Prostate gland (tissue), 2 donors: ENCODE measurements around the gene MED12L. TPM values are rescaled to one million over a fixed set of nuclear protein-coding genes. Genes with fewer than 3 reads are reported as not detected.

Experiments
- DNase-seq: peaks from one replicate; pipeline ENCODE4 v3.0.0-alpha.2; 2019; ENCODE audit warnings: low spot score
- H3K27ac ChIP-seq, 2 donors: fragments of 200-600 bp; sonication (generic); 2 replicates each; pipeline ENCODE4 v1.5.1; 2017 to 2019
- H3K27me3 ChIP-seq: fragments of 200-600 bp; sonication (generic); replicated peaks from 2 replicates; pipeline ENCODE4 v1.5.1; 2019; ENCODE audit not compliant: insufficient read depth
- H3K36me3 ChIP-seq, 2 donors: fragments of 200-600 bp; sonication (generic); 1 replicate in 1 of 2; 2 replicates in 1 of 2; pipeline versions ENCODE4 v1.5.1 to v1.8.1; 2017 to 2019
- H3K4me1 ChIP-seq: fragments of 200-600 bp; sonication (generic); replicated peaks from 2 replicates; pipeline ENCODE4 v1.5.1; 2019
- H3K4me3 ChIP-seq, 2 donors: fragments of 200-600 bp; sonication (generic); 2 replicates each; pipeline ENCODE4 v1.5.1; 2017 to 2019
- H3K9me3 ChIP-seq: fragments of 200-600 bp; sonication (generic); 2 replicates; pipeline ENCODE4 v1.5.1; 2017
- POLR2A ChIP-seq: fragments of 450-650 bp; IDR thresholded peaks from one replicate; pipeline ENCODE4 v1.6.1; 2016; ENCODE audit warnings: antibody characterized with exemption, mild to moderate bottlenecking
- POLR2AphosphoS5 ChIP-seq: sonication (generic); formaldehyde crosslinking; IDR thresholded peaks from one replicate; pipeline ENCODE4 v1.6.1; 2017; ENCODE audit warnings: antibody characterized with exemption
- WGBS: methylation state at CpG from one replicate; pipeline ENCODE4 v1.1.5; 2018; 5-methylcytosine and 5-hydroxymethylcytosine counted together
- intact Hi-C: fragments of 100-400 bp; cut with DNase I; formaldehyde crosslinking; loops from one replicate; pipeline ENCODE4 v1.14.2; 2022
- total RNA-seq, 2 donors: library from RNA; depleted of rRNA; stranded (reverse); fragments of >200 nt; gene quantifications; one replicate each; pipeline ENCODE4 v1.1.0, GENCODE V29; 2016
- TF ChIP-seq, protein P1 (sequence below), 4 experiments: fragments of 200-600 bp in 2 of 4; fragments of 450-650 bp in 2 of 4; sonication (generic) in 2 of 4; IDR thresholded peaks; 1 replicate in 3 of 4; 2 replicates in 1 of 4; pipeline ENCODE4 v1.5.1; 2016 to 2019; ENCODE audit warnings: antibody characterized with exemption in 4 of 4, mild to moderate bottlenecking in 2 of 4, moderate library complexity in 2 of 4

MED12L gene
- total RNA-seq, 2 donors from 2014 or later = 3.6 to 4.3 TPM

DNA sequence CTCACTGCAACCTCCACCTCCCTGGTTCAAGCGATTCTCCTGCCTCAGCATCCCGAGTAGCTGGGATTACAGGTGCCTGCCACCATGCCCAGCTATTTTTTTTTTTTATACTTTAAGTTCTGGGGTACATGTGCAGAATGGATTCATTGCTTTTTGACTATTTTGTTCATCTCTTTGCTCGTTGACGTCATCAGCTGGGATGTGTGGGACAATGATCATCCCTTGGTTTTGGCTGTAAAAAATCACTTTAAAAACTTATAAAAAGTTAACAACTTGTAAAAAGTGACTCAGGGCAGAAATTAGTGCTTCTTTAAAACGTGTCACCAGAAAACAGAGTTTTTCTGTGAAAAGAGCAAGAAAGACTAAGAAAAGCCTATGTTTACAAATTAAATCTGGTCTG is 337.6 kb downstream of the MED12L start:
- Histone ChIP-seq H3K27me3 (no peaks in the 10 kb centered on the region), H3K4me3 (no peak overlapping the region), H3K9me3 (no peaks in the 10 kb centered on the region), H3K4me1 (no peaks in the 10 kb centered on the region), H3K36me3 (no peaks in the 10 kb centered on the region), H3K27ac (no peak overlapping the region)
- TF ChIP-seq, protein P1, sequence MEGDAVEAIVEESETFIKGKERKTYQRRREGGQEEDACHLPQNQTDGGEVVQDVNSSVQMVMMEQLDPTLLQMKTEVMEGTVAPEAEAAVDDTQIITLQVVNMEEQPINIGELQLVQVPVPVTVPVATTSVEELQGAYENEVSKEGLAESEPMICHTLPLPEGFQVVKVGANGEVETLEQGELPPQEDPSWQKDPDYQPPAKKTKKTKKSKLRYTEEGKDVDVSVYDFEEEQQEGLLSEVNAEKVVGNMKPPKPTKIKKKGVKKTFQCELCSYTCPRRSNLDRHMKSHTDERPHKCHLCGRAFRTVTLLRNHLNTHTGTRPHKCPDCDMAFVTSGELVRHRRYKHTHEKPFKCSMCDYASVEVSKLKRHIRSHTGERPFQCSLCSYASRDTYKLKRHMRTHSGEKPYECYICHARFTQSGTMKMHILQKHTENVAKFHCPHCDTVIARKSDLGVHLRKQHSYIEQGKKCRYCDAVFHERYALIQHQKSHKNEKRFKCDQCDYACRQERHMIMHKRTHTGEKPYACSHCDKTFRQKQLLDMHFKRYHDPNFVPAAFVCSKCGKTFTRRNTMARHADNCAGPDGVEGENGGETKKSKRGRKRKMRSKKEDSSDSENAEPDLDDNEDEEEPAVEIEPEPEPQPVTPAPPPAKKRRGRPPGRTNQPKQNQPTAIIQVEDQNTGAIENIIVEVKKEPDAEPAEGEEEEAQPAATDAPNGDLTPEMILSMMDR (IDR thresholded peaks at IDR 0.05) = no peak
- TF ChIP-seq POLR2A = no peak
- TF ChIP-seq POLR2AphosphoS5 = no peak
- DNase-seq = no peak
- intact Hi-C loops = no loop called here
- 70% methylated on average over 5 of the region's 5 CpGs for WGBS

DNA sequence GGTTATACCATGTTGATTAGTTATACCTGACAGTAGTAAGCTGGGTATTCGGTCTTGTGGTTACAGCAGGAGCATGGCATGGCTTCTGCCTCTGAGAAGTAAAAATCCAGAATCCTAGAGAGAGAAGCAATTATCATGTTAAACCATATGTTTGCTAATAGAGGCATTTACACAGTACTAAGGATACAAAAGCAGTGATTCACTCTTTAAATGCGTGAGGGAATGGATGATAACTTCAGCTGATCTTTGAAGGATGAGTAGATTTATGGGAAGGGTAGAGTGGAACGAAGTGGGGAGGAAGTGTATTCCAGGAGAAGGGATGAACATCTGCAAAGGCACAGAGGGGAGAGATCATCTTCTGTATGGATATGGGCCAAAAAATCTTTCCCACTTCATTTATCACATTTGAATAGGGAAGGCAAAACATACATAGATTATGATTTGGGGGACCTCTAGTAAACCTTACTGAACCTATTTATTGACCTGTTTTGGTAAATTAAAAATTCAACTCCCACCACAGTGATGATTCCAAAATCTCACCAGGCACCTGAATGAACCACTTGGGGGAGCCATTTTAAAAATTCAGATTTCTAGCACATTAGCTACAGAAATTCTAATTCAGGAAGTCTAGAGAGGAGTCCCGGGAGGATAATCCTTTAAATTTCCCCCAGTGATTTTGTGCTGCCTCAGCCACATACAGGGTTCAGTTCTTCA is 340.3 kb downstream of the MED12L start:
- no peaks in the 10 kb centered on the region for H3K27me3 ChIP-seq
- H3K27ac ChIP-seq = no peak overlapping the region
- TF ChIP-seq POLR2A (no peak), POLR2AphosphoS5 (no peak)
- H3K4me3 ChIP-seq = no peak overlapping the region
- no peaks in the 10 kb centered on the region for H3K36me3 ChIP-seq
- no peak for DNase-seq
- H3K4me1 ChIP-seq = no peaks in the 10 kb centered on the region
- intact Hi-C loops = no loop called here
- no peaks in the 10 kb centered on the region for H3K9me3 ChIP-seq
- WGBS = 75% methylated on average over 4 of the region's 4 CpGs

DNA sequence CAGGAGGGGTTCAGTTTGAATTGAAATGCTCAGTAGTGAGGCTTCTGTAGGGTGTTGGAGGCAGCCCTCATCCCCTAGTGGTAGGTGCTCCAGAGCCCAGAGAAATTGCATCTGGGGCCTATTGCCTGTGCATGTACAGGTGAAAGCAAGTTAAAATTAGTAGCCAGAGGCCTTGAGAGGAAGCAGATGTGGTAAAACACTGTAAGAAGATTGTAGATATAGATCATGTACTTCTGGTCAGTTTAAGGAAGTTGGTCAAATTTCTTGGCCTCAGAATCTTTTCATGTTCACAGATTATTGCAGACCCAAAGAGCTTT is 340.8 kb downstream of the MED12L start:
- Histone ChIP-seq H3K4me3 (no peak overlapping the region), H3K9me3 (no peaks in the 10 kb centered on the region), H3K27ac (no peak overlapping the region), H3K36me3 (no peaks in the 10 kb centered on the region), H3K27me3 (no peaks in the 10 kb centered on the region), H3K4me1 (no peaks in the 10 kb centered on the region)
- intact Hi-C loops = no loop called here
- no peak for DNase-seq
- no peak for TF ChIP-seq POLR2AphosphoS5
- TF ChIP-seq POLR2A = no peak
- TF ChIP-seq, protein P1 (IDR thresholded peaks at IDR 0.05) = no peak

DNA sequence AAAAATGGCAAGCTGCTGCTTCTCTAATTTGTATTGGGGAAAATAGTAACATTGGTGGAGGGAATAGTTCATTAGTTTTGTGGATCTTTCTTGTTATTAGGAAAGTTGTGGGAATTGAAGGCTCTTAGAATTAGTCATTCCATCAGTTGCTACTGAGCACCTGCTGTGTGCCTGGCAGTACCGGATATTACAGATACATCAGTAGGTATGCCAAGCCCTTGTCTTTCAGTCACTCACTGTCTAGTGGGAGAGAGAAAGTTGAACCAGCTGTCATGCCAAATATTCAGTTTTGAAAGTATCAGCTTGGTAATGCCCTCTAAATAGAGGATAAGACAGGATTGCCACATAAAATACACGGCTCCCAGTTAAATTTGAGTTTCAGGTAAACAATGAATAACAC is 342.9 kb downstream of the MED12L start:
- no peaks in the 10 kb centered on the region for H3K4me1 ChIP-seq
- no peak overlapping the region for H3K27ac ChIP-seq
- H3K9me3 ChIP-seq = no peaks in the 10 kb centered on the region
- H3K27me3 ChIP-seq = no peaks in the 10 kb centered on the region
- no peak for TF ChIP-seq POLR2AphosphoS5
- TF ChIP-seq, protein P1 (IDR thresholded peaks at IDR 0.05) = no peak
- TF ChIP-seq POLR2A = no peak
- WGBS = 89% methylated on average over 2 of the region's 2 CpGs
- intact Hi-C loops = no loop called here
- DNase-seq = no peak
- H3K4me3 ChIP-seq = no peak overlapping the region
- no peaks in the 10 kb centered on the region for H3K36me3 ChIP-seq

DNA sequence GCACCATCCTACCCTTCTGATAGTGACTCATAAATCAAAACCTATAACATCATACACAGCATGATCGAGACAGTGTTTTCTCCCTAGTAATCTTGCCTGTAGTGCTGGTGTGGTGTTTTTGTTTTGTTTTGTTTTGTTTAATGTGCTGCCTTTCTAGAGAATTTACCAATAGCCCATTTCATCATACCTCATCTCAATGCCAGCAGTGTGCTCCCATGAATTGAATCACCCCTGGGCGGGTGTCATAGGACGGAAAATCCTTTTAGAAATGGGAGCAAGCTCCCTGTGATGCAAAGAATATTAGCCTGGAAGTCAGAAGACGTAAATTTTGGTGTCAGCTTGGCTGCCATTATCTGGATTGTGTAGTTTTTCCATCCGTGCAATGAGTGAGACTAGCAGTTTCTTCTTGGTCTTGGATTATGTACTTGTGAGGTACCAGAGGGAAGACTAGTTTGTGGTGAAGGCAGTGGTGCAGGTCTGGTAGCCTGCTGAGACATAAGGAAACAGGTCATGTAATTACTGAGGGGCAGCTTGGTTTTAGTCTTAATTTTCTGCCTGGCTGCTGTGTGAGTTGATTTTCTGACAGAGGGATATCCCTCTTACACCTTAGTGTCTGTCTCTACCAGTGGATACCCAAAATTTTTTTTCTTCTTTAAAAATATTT is 345.5 kb downstream of the MED12L start:
- H3K27me3 ChIP-seq = no peaks in the 10 kb centered on the region
- WGBS = 93% methylated on average over 5 of the region's 5 CpGs
- H3K36me3 ChIP-seq = no peaks in the 10 kb centered on the region
- H3K4me3 ChIP-seq = no peak overlapping the region
- DNase-seq = no peak
- H3K9me3 ChIP-seq = no peaks in the 10 kb centered on the region
- intact Hi-C loops = no loop called here
- TF ChIP-seq POLR2A (no peak), POLR2AphosphoS5 (no peak)
- TF ChIP-seq, protein P1 (IDR thresholded peaks at IDR 0.05) = no peak
- no peaks in the 10 kb centered on the region for H3K4me1 ChIP-seq
- no peak overlapping the region for H3K27ac ChIP-seq
